Thymus (tissue), 11 donors: ENCODE results near the gene ITPK1. TPM values are rescaled to one million over a fixed set of nuclear protein-coding genes. Genes with fewer than 3 reads are reported as not detected.

Experiments used
- DNase-seq, 9 donors: peaks; one replicate each; pipeline ENCODE4 v3.0.0-alpha.2; 2013; ENCODE audit warnings: low spot score in 9 of 9, low read depth in 6 of 9, missing footprints in 1 of 9
- H3K27ac ChIP-seq, 2 donors: one replicate each; pipeline ENCODE4 v1.5.1; 2013; ENCODE audit warnings: control low read depth in 1 of 2, low read depth in 1 of 2, low read length in 1 of 2, mild to moderate bottlenecking in 1 of 2, moderate library complexity in 1 of 2
- H3K27me3 ChIP-seq, 2 donors: one replicate each; pipeline ENCODE4 v1.5.1; 2013; ENCODE audit warnings: low read length in 1 of 2; ENCODE audit not compliant: control insufficient read depth in 2 of 2, insufficient read depth in 1 of 2
- H3K36me3 ChIP-seq, 2 donors: one replicate each; pipeline ENCODE4 v1.5.1; 2013; ENCODE audit warnings: low read length in 1 of 2, mild to moderate bottlenecking in 1 of 2, moderate library complexity in 1 of 2; ENCODE audit not compliant: control insufficient read depth in 2 of 2, insufficient read depth in 2 of 2
- H3K4me1 ChIP-seq, 2 donors: one replicate each; pipeline ENCODE4 v1.5.1; 2013; ENCODE audit warnings: low read length in 2 of 2; ENCODE audit not compliant: control insufficient read depth in 2 of 2, insufficient read depth in 2 of 2
- H3K4me3 ChIP-seq, 2 donors: one replicate each; pipeline ENCODE4 v1.5.1; 2013; ENCODE audit warnings: low read length in 2 of 2, control low read depth in 1 of 2, mild to moderate bottlenecking in 1 of 2
- H3K9me3 ChIP-seq, 2 donors: one replicate each; pipeline ENCODE4 v1.5.1; 2013; ENCODE audit warnings: low read length in 1 of 2, mild to moderate bottlenecking in 1 of 2; ENCODE audit not compliant: control insufficient read depth in 2 of 2, insufficient read depth in 1 of 2
- WGBS: extraction: QIAGEN DNeasy Blood & Tissue Kit; methylation state at CpG from one replicate; pipeline ENCODE4 v1.1.7; 2013; 5-methylcytosine and 5-hydroxymethylcytosine counted together
- polyA plus RNA-seq: library from polyadenylated mRNA; stranded (reverse); fragments of 200-250 nt; gene quantifications from one replicate; pipeline ENCODE4 v1.2.3, GENCODE V29; 2013
- total RNA-seq: library from RNA; stranded (reverse); fragments of 120-200 nt; gene quantifications from one replicate; pipeline ENCODE4 v1.2.4, GENCODE V29; 2013
- donor health status: healthy.

Gene ITPK1
- total and polyA plus RNA-seq, 2 donors, result 9.5 to 20.9 TPM

DNA sequence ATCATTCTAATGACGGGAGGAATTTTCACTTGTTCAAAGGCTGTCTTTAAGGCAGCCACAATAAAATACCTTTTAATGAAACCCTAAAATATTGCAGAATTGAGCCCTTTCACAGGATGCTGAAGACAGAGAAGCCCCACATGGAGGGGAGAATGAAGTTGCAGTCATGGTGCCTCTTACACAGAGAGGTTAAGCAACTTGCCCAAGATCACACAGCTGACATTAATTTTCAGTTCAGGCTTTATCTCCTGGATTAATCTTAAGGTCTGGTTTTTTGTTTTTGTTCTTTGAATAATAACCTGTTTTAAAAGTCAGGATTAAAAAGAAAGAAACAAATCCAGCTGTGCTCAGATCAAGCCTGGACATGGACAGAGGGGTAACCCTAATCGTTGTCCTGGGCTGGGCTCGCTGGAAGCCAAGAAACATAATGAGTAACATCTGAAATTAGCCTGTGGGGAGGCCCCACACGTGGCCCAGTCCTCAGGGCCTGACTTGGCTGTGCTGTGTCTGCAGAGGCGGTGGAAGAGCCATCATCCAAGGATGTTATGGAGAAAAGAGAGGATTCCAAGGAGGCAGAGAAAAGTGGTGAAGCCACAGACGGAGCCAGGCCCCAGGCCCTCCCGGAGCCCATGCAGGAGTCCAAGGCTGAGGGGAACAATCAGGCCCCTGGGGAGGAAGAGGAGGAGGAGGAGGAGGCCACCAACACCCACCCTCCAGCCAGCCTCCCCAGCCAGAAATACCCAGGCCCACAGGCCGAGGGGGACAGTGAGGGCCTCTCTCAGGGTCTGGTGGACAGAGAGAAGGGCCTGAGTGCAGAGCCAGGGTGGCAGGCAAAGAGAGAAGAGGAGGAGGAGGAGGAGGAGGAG is 184.8 kb downstream of the ITPK1 start:
- WGBS, result 86% methylated on average over 8 of the region's 8 CpGs
- no peaks in the 10 kb centered on the region for H3K4me1 ChIP-seq
- no peak overlapping the region for H3K4me3 ChIP-seq
- no peaks in the 10 kb centered on the region for H3K9me3 ChIP-seq
- H3K27me3 ChIP-seq, result no peaks in the 10 kb centered on the region
- no peak for DNase-seq
- no peaks in the 10 kb centered on the region for H3K36me3 ChIP-seq
- H3K27ac ChIP-seq, result no peak overlapping the region

DNA sequence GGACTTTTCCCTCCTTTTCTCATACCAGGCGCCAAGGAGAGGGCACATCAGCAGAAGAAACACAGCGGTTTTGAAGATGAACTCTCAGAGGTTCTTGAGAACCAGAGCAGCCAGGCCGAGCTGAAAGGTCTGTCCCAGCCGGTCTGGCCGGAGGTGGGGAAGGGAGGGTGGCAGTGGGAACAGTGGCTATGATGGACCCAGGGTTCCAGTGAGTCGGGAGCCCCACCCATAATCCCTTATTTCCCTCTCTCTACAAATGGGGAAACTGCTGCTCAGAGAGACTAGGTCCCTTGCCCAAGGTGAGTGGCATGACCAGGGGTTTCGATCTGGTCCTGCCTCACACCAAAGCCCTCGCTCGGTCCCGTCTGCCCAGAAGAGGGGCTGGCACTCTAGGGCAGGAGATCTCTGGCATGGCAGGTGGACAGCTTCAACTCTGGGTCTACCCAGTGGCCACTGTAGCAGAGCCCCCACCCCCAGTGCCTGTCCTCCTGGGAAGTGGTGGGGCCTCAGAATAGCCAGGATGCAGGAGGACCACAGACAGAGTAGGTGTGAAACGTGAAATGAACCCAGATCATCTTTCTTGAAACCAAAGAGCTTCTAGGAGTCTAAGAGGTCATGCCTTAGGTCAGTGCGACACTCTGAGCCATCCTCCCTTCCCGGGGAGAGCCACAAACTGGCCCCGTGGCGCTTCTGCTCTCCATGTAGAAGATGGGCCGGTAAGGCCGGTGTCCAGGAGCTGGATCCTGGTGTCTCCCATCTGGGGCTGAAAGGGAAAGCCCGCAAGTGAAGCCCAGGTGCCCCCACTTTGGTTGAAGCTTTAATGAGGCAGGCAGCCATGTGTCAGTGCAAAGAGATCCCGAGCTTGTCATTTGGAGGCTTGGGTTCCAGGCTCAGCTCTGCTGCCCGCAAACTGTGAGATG is 185.8 kb downstream of the ITPK1 start:
- Histone ChIP-seq H3K4me3 (no peak overlapping the region), H3K9me3 (no peaks in the 10 kb centered on the region), H3K36me3 (no peaks in the 10 kb centered on the region), H3K4me1 (no peaks in the 10 kb centered on the region), H3K27me3 (no peaks in the 10 kb centered on the region), H3K27ac (no peak overlapping the region)
- DNase-seq, result no peak
- 92% methylated on average over 20 of the region's 20 CpGs for WGBS

DNA sequence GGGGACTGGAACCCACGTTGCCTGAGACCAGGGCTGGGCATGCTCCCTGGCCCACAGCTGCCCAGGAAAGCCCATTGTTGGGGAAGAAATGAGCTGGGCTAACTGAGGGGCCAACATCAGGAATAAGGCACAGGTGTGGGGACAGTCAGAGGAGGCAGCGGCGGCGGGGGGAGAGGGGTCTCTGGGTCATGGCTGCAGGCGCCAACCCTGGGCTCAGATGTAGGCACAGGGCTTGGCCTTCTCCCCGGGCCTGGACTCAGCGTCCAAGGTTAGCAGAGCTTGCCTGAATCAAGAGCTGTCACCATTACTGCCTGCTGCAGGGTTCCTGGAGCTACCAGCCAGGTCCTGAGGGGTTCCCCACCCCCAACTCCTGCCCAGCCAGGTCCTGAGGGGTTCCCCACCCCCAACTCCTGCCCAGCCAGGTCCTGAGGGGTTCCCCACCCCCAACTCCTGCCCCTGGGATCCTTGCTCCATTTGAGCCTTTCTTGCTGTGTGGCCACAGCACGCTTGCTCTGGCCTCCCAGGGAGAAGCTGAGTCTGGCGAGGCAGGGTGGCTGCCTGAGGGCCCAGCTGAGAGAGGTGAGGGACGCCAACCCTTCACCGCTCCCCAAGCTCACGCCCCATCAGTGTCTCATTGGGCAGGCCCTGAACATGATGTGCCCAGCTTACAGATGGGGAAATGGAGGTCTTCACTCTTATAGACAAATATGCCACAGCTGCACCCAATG is 186.6 kb downstream of the ITPK1 start:
- WGBS, result 89% methylated on average over 12 of the region's 12 CpGs
- DNase-seq, result no peak
- H3K4me3 ChIP-seq, result no peak overlapping the region

DNA sequence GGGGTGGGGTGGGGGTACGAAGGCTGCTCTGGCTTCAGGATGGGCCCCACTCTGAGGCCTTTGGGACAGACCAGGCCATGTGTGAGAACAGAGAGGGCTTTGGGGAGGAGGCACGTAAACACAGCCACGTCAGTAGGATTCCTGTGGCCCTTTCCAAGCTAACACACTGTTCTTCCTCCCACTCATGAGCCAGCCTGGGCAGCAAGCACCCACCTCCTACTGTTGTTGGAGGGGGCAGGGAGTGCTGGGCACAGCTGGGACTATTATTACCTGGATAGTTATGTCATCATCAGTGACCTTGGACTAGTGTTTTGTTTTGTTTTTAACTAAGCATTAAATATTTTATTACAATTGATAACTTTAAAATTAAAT is 187.5 kb downstream of the ITPK1 start:
- peaks cover 3 to 15% of the 10 kb centered on the region in 2 donors for H3K27me3 ChIP-seq
- no peaks in the 10 kb centered on the region for H3K36me3 ChIP-seq
- no peak overlapping the region for H3K27ac ChIP-seq
- H3K4me3 ChIP-seq, result no peak overlapping the region
- H3K4me1 ChIP-seq, result no peaks in the 10 kb centered on the region
- no peak for DNase-seq
- H3K9me3 ChIP-seq, result no peaks in the 10 kb centered on the region
- 90% methylated on average over 3 of the region's 3 CpGs for WGBS

More for the DNA sequence above, 186.6 kb downstream of the ITPK1 start:
- Histone ChIP-seq H3K4me1 (no peaks in the 10 kb centered on the region), H3K27ac (no peak overlapping the region), H3K36me3 (no peaks in the 10 kb centered on the region), H3K9me3 (no peaks in the 10 kb centered on the region), H3K27me3 (peaks cover 2 to 6% of the 10 kb centered on the region in 2 donors)

DNA sequence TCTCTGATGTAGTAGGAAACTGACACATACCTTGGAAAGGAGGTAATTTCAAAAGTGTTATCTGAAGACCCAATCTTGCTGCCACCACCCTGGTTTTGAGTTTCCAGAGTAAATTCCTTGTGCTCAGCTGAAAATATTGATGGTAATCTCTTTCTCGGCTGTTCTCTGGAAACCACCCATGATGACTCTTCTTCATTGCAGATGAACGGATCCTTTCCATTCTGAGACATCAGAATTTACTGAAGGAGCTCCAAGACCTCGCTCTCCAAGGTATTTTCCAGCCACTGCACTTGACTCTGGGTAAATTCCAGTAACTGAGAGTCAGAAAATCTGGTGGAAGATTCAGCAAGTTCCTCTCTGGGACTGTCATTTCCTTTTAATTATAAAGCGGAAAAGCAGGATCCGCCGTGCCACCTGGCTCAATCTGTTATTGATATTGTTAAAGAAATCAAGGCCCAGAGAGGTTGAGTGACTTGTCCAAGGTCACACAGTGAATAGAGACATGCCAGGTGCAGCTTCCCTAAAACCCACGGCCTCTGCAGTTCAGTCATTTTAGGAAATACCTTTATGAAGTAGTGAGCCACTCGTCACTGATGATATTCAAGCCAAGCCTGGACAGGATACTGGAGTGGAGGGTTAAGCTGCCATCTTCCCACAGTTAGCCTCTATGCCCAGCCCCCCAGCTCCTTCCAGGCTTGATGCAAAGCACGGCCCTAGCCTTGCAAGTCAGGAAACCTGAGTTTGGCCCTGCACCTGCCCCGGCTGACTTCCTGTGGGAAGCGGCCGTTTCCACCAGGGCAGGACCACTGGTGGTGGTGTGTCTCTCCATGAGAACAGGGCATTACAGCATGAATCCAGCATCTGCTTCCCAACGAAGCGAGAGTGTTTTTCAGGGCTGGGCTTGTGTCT is 188.1 kb downstream of the ITPK1 start:
- 70% methylated on average over 14 of the region's 14 CpGs for WGBS
- Histone ChIP-seq H3K4me1 (no peaks in the 10 kb centered on the region), H3K36me3 (no peaks in the 10 kb centered on the region), H3K4me3 (no peak overlapping the region), H3K27me3 (peaks cover 9 to 20% of the 10 kb centered on the region in 2 donors), H3K27ac (no peak overlapping the region), H3K9me3 (no peaks in the 10 kb centered on the region)
- DNase-seq, result no peak

DNA sequence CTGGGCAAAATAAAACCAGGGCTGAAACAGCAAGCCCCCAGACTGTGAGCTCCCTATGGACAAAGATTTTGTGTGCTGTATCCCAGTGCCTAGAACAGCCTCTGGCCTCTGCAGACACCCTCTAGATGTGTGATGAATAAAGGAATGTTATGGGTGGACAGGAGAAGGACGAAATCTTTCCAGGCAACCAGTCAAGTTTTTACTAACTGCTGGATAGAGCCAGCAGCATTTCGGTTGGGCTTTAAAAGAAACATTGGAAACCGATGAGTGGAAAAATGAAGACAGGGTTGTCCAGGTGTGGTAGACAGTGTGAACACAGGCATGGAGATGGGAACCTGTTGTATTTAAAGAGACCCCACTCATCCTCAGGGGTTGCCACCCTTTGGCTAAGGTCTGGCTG is 188.8 kb downstream of the ITPK1 start:
- WGBS, result 88% methylated on average over 3 of the region's 3 CpGs
- DNase-seq, result no peak

DNA sequence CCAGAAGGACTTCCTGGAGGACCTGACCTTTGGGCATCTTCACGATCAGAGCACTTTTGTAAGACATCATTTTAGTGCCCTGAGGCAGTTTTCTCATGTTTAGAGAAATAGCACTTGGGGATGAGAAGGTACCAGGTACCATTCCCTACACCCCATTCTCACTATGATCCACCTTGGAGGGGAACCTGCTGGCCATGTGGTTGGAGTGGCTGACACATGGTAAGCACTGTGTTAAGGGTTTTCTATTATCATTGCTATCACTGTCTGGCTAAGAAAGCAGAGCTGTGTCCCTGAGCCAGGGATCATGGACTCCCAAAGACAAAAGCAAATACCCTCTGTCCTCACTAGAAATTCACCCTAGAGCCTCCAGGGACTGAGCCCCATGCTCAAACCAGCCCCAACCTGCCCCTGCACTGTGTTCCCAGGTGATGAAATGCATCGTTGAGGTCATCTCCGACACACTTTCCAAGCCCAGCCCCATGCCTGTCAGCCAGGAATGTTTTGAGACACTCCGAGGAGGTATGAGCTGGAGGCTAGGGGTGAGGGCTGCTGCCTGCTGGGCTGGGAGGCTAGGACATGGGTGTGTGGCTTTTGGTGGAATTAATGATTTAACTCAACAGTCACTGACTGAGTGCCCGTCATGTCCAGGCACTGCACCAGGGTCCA is 189.4 kb downstream of the ITPK1 start:
- Histone ChIP-seq H3K36me3 (no peaks in the 10 kb centered on the region), H3K27me3 (peaks cover 17 to 30% of the 10 kb centered on the region in 2 donors), H3K27ac (no peak overlapping the region), H3K9me3 (no peaks in the 10 kb centered on the region), H3K4me3 (no peak overlapping the region), H3K4me1 (no peaks in the 10 kb centered on the region)
- 91% methylated on average over 5 of the region's 5 CpGs for WGBS
- no peak for DNase-seq

More for the DNA sequence above, 188.8 kb downstream of the ITPK1 start:
- Histone ChIP-seq H3K27me3 (peaks cover 14 to 27% of the 10 kb centered on the region in 2 donors), H3K36me3 (no peaks in the 10 kb centered on the region), H3K4me3 (no peak overlapping the region), H3K9me3 (no peaks in the 10 kb centered on the region), H3K4me1 (no peaks in the 10 kb centered on the region), H3K27ac (peak overlapping the region in 1 of 2 donors; percentile 36)

DNA sequence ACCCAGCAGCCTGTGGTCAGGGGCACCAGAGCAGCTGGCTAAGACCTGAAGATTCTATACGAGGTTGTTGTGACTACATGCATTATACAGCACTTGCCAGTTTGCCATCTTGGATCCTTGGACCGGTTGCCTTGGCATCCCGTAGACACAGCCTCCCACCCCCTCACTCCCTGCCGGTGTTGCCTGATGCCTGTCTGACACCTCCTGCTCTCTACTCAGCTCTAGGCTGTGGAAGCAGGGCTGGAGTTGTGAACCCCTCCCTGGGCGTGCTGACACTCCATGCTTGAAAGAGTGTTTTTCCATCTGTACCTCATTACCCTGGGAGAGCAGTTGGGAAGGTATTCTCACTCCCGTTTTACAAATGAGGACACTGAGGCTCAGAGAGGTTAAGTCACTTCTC is 190.3 kb downstream of the ITPK1 start:
- Histone ChIP-seq H3K36me3 (no peaks in the 10 kb centered on the region), H3K27ac (no peak overlapping the region), H3K4me1 (no peaks in the 10 kb centered on the region), H3K4me3 (no peak overlapping the region), H3K9me3 (no peaks in the 10 kb centered on the region), H3K27me3 (peaks cover 17 to 30% of the 10 kb centered on the region in 2 donors)
- DNase-seq, result no peak
- WGBS, result 85% methylated on average over 6 of the region's 6 CpGs
